ENCODE results near the gene SMTNL1. TPM values are rescaled to one million over a fixed set of nuclear protein-coding genes. Genes with fewer than 3 reads are reported as not detected.

SMTNL1 gene
- total and polyA plus RNA-seq, 9 of the 15 experiments (the other 6 are each of a cell fraction or from before 2014, with no cell fraction given), result not detected

DNA sequence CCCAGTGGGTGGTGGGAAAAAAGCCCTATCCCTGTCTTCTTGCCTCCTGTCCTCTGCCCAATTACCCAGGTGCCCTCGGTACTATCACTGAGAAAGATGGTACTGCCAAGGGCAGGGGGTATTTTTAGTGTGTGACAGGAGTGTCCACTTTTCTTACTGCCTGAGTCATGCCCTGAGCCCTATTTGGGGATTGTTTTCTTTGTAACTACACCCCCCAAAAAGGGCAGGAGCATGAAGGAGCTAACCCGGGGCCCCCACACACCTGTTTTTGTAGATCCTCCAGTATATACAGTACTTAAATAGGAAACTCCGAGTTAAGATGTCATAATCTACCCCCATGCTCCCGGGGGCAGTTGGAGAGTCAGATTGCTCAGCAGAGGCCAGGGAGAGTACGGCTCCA lies 3.8 kb downstream of the SMTNL1 start:
- Histone ChIP-seq H3K79me2 (ENCODE audit: control insufficient read depth, insufficient read depth, low read length) (no peaks in the 10 kb centered on the region), H3K4me2 (ENCODE audit: insufficient read depth, low read length) (no peak overlapping the region), H3K9ac (ENCODE audit: insufficient read depth in 1 of 2, low read depth in 2 of 2, low read length in 2 of 2) (no peak overlapping the region), H4K20me1 (replicated peaks; ENCODE audit: control insufficient read depth, insufficient read depth, low read length) (no peaks in the 10 kb centered on the region), H3K27ac (ENCODE audit: extremely low read depth, low read depth, low read length) (no peak overlapping the region), H3K9me1 (ENCODE audit: control insufficient read depth, insufficient read depth, low read length) (no peaks in the 10 kb centered on the region), H3K9me3 (replicated peaks; ENCODE audit: control insufficient read depth, insufficient read depth, low read depth, low read length) (no peaks in the 10 kb centered on the region), H3K27me3 (ENCODE audit: control insufficient read depth in 2 of 2, insufficient read depth in 2 of 2, low read length in 2 of 2) (peaks cover 0 to 14% of the 10 kb centered on the region in 2 experiments; a peak in 2 of 5 replicates), H2AFZ (ENCODE audit: low read depth, low read length) (no peak overlapping the region), H3K36me3 (ENCODE audit: control insufficient read depth, insufficient read depth, low read length) (no peaks in the 10 kb centered on the region), H3K4me3 (no peak overlapping the region), H3K4me1 (replicated peaks in 1 of 2; ENCODE audit: control insufficient read depth in 2 of 2, insufficient read depth in 2 of 2, low read length in 2 of 2) (peaks cover 0 to 12% of the 10 kb centered on the region in 2 experiments; a peak in 3 of 5 replicates)
- in situ Hi-C loops (cut with MboI), result no loop called here
- BruUV-seq (replicated peaks), result no TSS peak
- no peak for DNase-seq (ENCODE audit: extremely low read depth in 1 of 4, low spot score in 3 of 4)
- WGBS (ENCODE audit: insufficient coverage, low coverage, missing lambda C conversion rate), result 9% methylated on average over 5 of the region's 5 CpGs
- ChIA-PET POLR2A (interaction anchor here (0.7 kb wide), 1 partner anchor 28 kb away, joined by 4 read pairs; no protein-coding TSS in a partner anchor), CTCF (ENCODE audit: low intra/inter-chr PET ratio) (no interaction called here)
- intact Hi-C loops (cut with micrococcal nuclease), result no loop called here
- no peak for FAIRE-seq
- no peak for ATAC-seq
- no peak for TF ChIP-seq CEBPZ (IDR thresholded peaks at IDR 0.05; ENCODE audit: borderline replicate concordance, low read depth, low read length)

GRCh38 chr11:57542582-57542981 lies 5.2 kb downstream of the SMTNL1 start:
- FAIRE-seq, result no peak
- ChIA-PET POLR2A (interaction anchor here (0.5 kb wide), 1 partner anchor 154 kb away, joined by 3 read pairs; no protein-coding TSS in a partner anchor), CTCF (ENCODE audit: low intra/inter-chr PET ratio) (no interaction called here)
- H3K27ac ChIP-seq (ENCODE audit: extremely low read depth, low read depth, low read length), result no peak overlapping the region
- WGBS (ENCODE audit: insufficient coverage, low coverage, missing lambda C conversion rate), result 37% methylated on average over 4 of the region's 4 CpGs
- H3K79me2 ChIP-seq (ENCODE audit: control insufficient read depth, insufficient read depth, low read length), result no peaks in the 10 kb centered on the region
- in situ Hi-C loops (cut with MboI), result no loop called here
- no TSS peak for BruUV-seq (replicated peaks)
- no peak overlapping the region for H2AFZ ChIP-seq (ENCODE audit: low read depth, low read length)
- H3K36me3 ChIP-seq (ENCODE audit: control insufficient read depth, insufficient read depth, low read length), result no peaks in the 10 kb centered on the region
- peaks cover 4 to 9% of the 10 kb centered on the region in 2 experiments; a peak in 4 of 5 replicates for H3K4me1 ChIP-seq (replicated peaks in 1 of 2; ENCODE audit: control insufficient read depth in 2 of 2, insufficient read depth in 2 of 2, low read length in 2 of 2)
- H3K4me3 ChIP-seq, result no peak overlapping the region
- H3K27me3 ChIP-seq (ENCODE audit: control insufficient read depth in 2 of 2, insufficient read depth in 2 of 2, low read length in 2 of 2), result peaks cover 0 to 14% of the 10 kb centered on the region in 2 experiments; a peak in 2 of 5 replicates
- no peak overlapping the region for H3K9ac ChIP-seq (ENCODE audit: insufficient read depth in 1 of 2, low read depth in 2 of 2, low read length in 2 of 2)
- H3K9me3 ChIP-seq (replicated peaks; ENCODE audit: control insufficient read depth, insufficient read depth, low read depth, low read length), result no peaks in the 10 kb centered on the region
- H4K20me1 ChIP-seq (replicated peaks; ENCODE audit: control insufficient read depth, insufficient read depth, low read length), result no peaks in the 10 kb centered on the region
- no peak overlapping the region for H3K4me2 ChIP-seq (ENCODE audit: insufficient read depth, low read length)
- DNase-seq (ENCODE audit: extremely low read depth in 1 of 4, low spot score in 3 of 4), result no peak
- no peak for ATAC-seq
- no peaks in the 10 kb centered on the region for H3K9me1 ChIP-seq (ENCODE audit: control insufficient read depth, insufficient read depth, low read length)
- intact Hi-C loops (cut with micrococcal nuclease), result no loop called here
- TF ChIP-seq, protein P1, sequence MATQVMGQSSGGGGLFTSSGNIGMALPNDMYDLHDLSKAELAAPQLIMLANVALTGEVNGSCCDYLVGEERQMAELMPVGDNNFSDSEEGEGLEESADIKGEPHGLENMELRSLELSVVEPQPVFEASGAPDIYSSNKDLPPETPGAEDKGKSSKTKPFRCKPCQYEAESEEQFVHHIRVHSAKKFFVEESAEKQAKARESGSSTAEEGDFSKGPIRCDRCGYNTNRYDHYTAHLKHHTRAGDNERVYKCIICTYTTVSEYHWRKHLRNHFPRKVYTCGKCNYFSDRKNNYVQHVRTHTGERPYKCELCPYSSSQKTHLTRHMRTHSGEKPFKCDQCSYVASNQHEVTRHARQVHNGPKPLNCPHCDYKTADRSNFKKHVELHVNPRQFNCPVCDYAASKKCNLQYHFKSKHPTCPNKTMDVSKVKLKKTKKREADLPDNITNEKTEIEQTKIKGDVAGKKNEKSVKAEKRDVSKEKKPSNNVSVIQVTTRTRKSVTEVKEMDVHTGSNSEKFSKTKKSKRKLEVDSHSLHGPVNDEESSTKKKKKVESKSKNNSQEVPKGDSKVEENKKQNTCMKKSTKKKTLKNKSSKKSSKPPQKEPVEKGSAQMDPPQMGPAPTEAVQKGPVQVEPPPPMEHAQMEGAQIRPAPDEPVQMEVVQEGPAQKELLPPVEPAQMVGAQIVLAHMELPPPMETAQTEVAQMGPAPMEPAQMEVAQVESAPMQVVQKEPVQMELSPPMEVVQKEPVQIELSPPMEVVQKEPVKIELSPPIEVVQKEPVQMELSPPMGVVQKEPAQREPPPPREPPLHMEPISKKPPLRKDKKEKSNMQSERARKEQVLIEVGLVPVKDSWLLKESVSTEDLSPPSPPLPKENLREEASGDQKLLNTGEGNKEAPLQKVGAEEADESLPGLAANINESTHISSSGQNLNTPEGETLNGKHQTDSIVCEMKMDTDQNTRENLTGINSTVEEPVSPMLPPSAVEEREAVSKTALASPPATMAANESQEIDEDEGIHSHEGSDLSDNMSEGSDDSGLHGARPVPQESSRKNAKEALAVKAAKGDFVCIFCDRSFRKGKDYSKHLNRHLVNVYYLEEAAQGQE (IDR thresholded peaks at IDR 0.05; ENCODE audit: borderline replicate concordance), result no peak
- TF ChIP-seq, protein P1 (CRISPR knock-in tag; IDR thresholded peaks at IDR 0.05; ENCODE audit: low read depth), result no peak
- TF ChIP-seq BCOR (IDR thresholded peaks at IDR 0.05) (no peak), MCM3 (IDR thresholded peaks at IDR 0.05) (no peak)

Data from K562 (cell line).